Measurements from ENCODE around the gene HSD3B7. TPM values are rescaled to one million over a fixed set of nuclear protein-coding genes. Genes with fewer than 3 reads are reported as not detected.
A peak's percentile ranks its signal among the peaks of the same experiment; 100 is the strongest.

The HSD3B7 gene
- total RNA-seq, 1 donor, result 45.6 TPM

- Histone ChIP-seq H3K79me2 (ENCODE audit: insufficient read depth, low read length) (peaks cover 12% of the 10 kb centered on the region), H3K9me3 (ENCODE audit: low read depth, low read length) (no peaks in the 10 kb centered on the region), H3K4me2 (ENCODE audit: insufficient read depth, low read length) (no peak overlapping the region), H3K27me3 (ENCODE audit: insufficient read depth, low read length) (no peaks in the 10 kb centered on the region), H3K4me3 (ENCODE audit: insufficient read depth, low read length) (no peak overlapping the region), H2AFZ (ENCODE audit: low read length) (no peak overlapping the region), H3K4me1 (ENCODE audit: insufficient read depth, low read length) (peaks cover 31% of the 10 kb centered on the region), H4K20me1 (ENCODE audit: insufficient read depth, low read length) (peaks cover 21% of the 10 kb centered on the region), H3K27ac (ENCODE audit: low read depth, low read length) (no peak overlapping the region), H3K36me3 (ENCODE audit: insufficient read depth, low read length) (no peaks in the 10 kb centered on the region)
- peak; percentile 94 for DNase-seq (ENCODE audit: insufficient read length, low spot score, missing footprints)
- TF ChIP-seq CTCF (IDR thresholded peaks at IDR 0.05; ENCODE audit: extremely low read depth, low read depth, low read length), result peak; percentile 79
Observed at GRCh38 chr16:30953511-30954124, 31.4 kb upstream of the HSD3B7 start.

GRCh38 chr16:30954993-30955392 lies 30.0 kb upstream of the HSD3B7 start:
- H2AFZ ChIP-seq (ENCODE audit: low read length), result no peak overlapping the region
- H3K27ac ChIP-seq (ENCODE audit: low read depth, low read length), result no peak overlapping the region
- peaks cover 32% of the 10 kb centered on the region for H3K4me1 ChIP-seq (ENCODE audit: insufficient read depth, low read length)

GRCh38 chr16:30956601-30957455 lies 28.2 kb upstream of the HSD3B7 start:
- peak; percentile 11 for TF ChIP-seq CTCF (IDR thresholded peaks at IDR 0.05; ENCODE audit: extremely low read depth, low read depth, low read length)
- peak overlapping the region; percentile 96 for H2AFZ ChIP-seq (ENCODE audit: low read length)
- peaks cover 29% of the 10 kb centered on the region for H3K36me3 ChIP-seq (ENCODE audit: insufficient read depth, low read length)
- peak overlapping the region; percentile 96 for H3K27ac ChIP-seq (ENCODE audit: low read depth, low read length)
- peaks cover 16% of the 10 kb centered on the region for H3K4me1 ChIP-seq (ENCODE audit: insufficient read depth, low read length)
- H3K79me2 ChIP-seq (ENCODE audit: insufficient read depth, low read length), result peaks cover 24% of the 10 kb centered on the region
- peak; percentile 99 for DNase-seq (ENCODE audit: insufficient read length, low spot score, missing footprints)
- peaks cover 22% of the 10 kb centered on the region for H4K20me1 ChIP-seq (ENCODE audit: insufficient read depth, low read length)
- H3K4me3 ChIP-seq (ENCODE audit: insufficient read depth, low read length), result peak overlapping the region; percentile 94
- no peaks in the 10 kb centered on the region for H3K27me3 ChIP-seq (ENCODE audit: insufficient read depth, low read length)
- peak overlapping the region; percentile 99 for H3K4me2 ChIP-seq (ENCODE audit: insufficient read depth, low read length)
- H3K9me3 ChIP-seq (ENCODE audit: low read depth, low read length), result no peaks in the 10 kb centered on the region

More at GRCh38 chr16:30954993-30955392, 30.0 kb upstream of the HSD3B7 start:
- no peaks in the 10 kb centered on the region for H3K27me3 ChIP-seq (ENCODE audit: insufficient read depth, low read length)
- H3K9me3 ChIP-seq (ENCODE audit: low read depth, low read length), result no peaks in the 10 kb centered on the region
- no peak overlapping the region for H3K4me2 ChIP-seq (ENCODE audit: insufficient read depth, low read length)
- peaks cover 29% of the 10 kb centered on the region for H4K20me1 ChIP-seq (ENCODE audit: insufficient read depth, low read length)
- no peak for DNase-seq (ENCODE audit: insufficient read length, low spot score, missing footprints)
- no peak for TF ChIP-seq CTCF (IDR thresholded peaks at IDR 0.05; ENCODE audit: extremely low read depth, low read depth, low read length)
- peaks cover 11% of the 10 kb centered on the region for H3K36me3 ChIP-seq (ENCODE audit: insufficient read depth, low read length)
- H3K79me2 ChIP-seq (ENCODE audit: insufficient read depth, low read length), result peaks cover 17% of the 10 kb centered on the region
- H3K4me3 ChIP-seq (ENCODE audit: insufficient read depth, low read length), result no peak overlapping the region
